Upper lobe of right lung (tissue), 1 donor: ENCODE results near the gene MOXD1. TPM values are rescaled to one million over a fixed set of nuclear protein-coding genes. Genes with fewer than 3 reads are reported as not detected.
A peak's percentile ranks its signal among the peaks of the same experiment; 100 is the strongest.

Source experiments
- ATAC-seq: fragments of 200-7000 bp; cut with Tn5 transposase; one replicate; pipeline ENCODE4 v1.9.1; 2020; ENCODE audit warnings: mild to moderate bottlenecking, moderate library complexity
- DNase-seq: peaks from one replicate; pipeline ENCODE4 v3.0.0-alpha.2; 2020
- H3K27ac ChIP-seq: fragments of 200-600 bp; one replicate; pipeline ENCODE4 v1.8.0; 2022
- H3K27me3 ChIP-seq: fragments of 200-600 bp; one replicate; pipeline ENCODE4 v1.8.0; 2022; ENCODE audit warnings: mild to moderate bottlenecking
- H3K36me3 ChIP-seq: fragments of 200-600 bp; one replicate; pipeline ENCODE4 v1.8.0; 2022
- H3K4me1 ChIP-seq: fragments of 200-600 bp; one replicate; pipeline ENCODE4 v1.8.0; 2022
- H3K4me3 ChIP-seq: fragments of 200-600 bp; one replicate; pipeline ENCODE4 v1.8.0; 2022; ENCODE audit warnings: mild to moderate bottlenecking
- H3K9me3 ChIP-seq: fragments of 200-600 bp; one replicate; pipeline ENCODE4 v1.8.0; 2022
- CTCF ChIP-seq: fragments of 200-600 bp; IDR thresholded peaks from one replicate; pipeline ENCODE4 v1.8.0; 2022; ENCODE audit warnings: antibody characterized with exemption
- intact Hi-C: fragments of 100-400 bp; cut with DNase I; formaldehyde crosslinking; loops from one replicate; pipeline ENCODE4 v1.11.0; 2022
- total RNA-seq: library from RNA; stranded (reverse); fragmentation: NEBNext Ultra II Directional; extraction: Animal tissue kit (Norgen Biotek cat#: 25700); gene quantifications from one replicate; pipeline ENCODE4 v1.2.1, GENCODE V29; 2021
- donor health status: DM: no; HTN: yes; CAD: no; lungs with severe emphysema.

Gene MOXD1
- total RNA-seq, 1 donor from 2014 or later = 24.0 TPM

GRCh38 chr6:132404736-132405135 lies 3.5 kb upstream of the MOXD1 start:
- no peak for TF ChIP-seq CTCF
- H3K27me3 ChIP-seq = peaks cover 18% of the 10 kb centered on the region
- intact Hi-C loops = no loop called here

GRCh38 chr6:132404330-132404729 lies 3.1 kb upstream of the MOXD1 start:
- DNase-seq (no peak), ATAC-seq (no peak)
- H3K27me3 ChIP-seq = peaks cover 21% of the 10 kb centered on the region
- no peak for TF ChIP-seq CTCF
- H3K4me1 ChIP-seq = no peaks in the 10 kb centered on the region
- no peak overlapping the region for H3K4me3 ChIP-seq
- no peak overlapping the region for H3K27ac ChIP-seq
- intact Hi-C loops = no loop called here
- no peaks in the 10 kb centered on the region for H3K36me3 ChIP-seq
- H3K9me3 ChIP-seq = no peaks in the 10 kb centered on the region

More at GRCh38 chr6:132404736-132405135, 3.5 kb upstream of the MOXD1 start:
- no peaks in the 10 kb centered on the region for H3K36me3 ChIP-seq
- H3K4me3 ChIP-seq = no peak overlapping the region
- ATAC-seq = no peak
- no peak overlapping the region for H3K27ac ChIP-seq
- no peak for DNase-seq
- no peaks in the 10 kb centered on the region for H3K4me1 ChIP-seq
- H3K9me3 ChIP-seq = no peaks in the 10 kb centered on the region

GRCh38 chr6:132401618-132402285 lies 477 bp upstream of the MOXD1 start:
- peak overlapping the region; percentile 65 for H3K4me3 ChIP-seq
- no peaks in the 10 kb centered on the region for H3K4me1 ChIP-seq
- no peak for TF ChIP-seq CTCF
- H3K36me3 ChIP-seq = no peaks in the 10 kb centered on the region
- peaks cover 24% of the 10 kb centered on the region for H3K27me3 ChIP-seq
- ATAC-seq (peak; percentile 4), DNase-seq (no peak)
- no peaks in the 10 kb centered on the region for H3K9me3 ChIP-seq
- intact Hi-C loops = no loop called here
- H3K27ac ChIP-seq = peak overlapping the region; percentile 63

GRCh38 chr6:132400555-132400882 lies 756 bp downstream of the MOXD1 start:
- Histone ChIP-seq H3K36me3 (no peaks in the 10 kb centered on the region), H3K9me3 (no peaks in the 10 kb centered on the region), H3K27ac (peak overlapping the region; percentile 63), H3K4me3 (peak overlapping the region; percentile 65), H3K4me1 (no peaks in the 10 kb centered on the region), H3K27me3 (peaks cover 24% of the 10 kb centered on the region)
- peak; percentile 16 for ATAC-seq
- intact Hi-C loops = no loop called here
- TF ChIP-seq CTCF = no peak
- DNase-seq = no peak

- intact Hi-C loops = no loop called here
- Histone ChIP-seq H3K36me3 (no peaks in the 10 kb centered on the region), H3K4me1 (no peaks in the 10 kb centered on the region), H3K4me3 (peak overlapping the region; percentile 65), H3K9me3 (peaks cover 8% of the 10 kb centered on the region), H3K27ac (no peak overlapping the region), H3K27me3 (peaks cover 24% of the 10 kb centered on the region)
- DNase-seq (no peak), ATAC-seq (no peak)
- no peak for TF ChIP-seq CTCF
These were observed 1.8 kb downstream of the MOXD1 start for GRCh38 chr6:132399376-132400074.
